GM23338 (cell line): Measurements from ENCODE around the gene ABCC6. TPM values are rescaled to one million over a fixed set of nuclear protein-coding genes. Genes with fewer than 3 reads are reported as not detected.

ENCODE experiments used
- ATAC-seq: fragments of 200-7000 bp; cut with Tn5 transposase; 3 replicates; pipeline ENCODE4 v1.9.1; 2020
- DNase-seq: peaks from one replicate; pipeline ENCODE4 v3.0.0-alpha.2; 2015; ENCODE audit warnings: low spot score
- H2AFZ ChIP-seq: fragments of 200-600 bp; sonication (generic); 2 replicates; pipeline ENCODE4 v1.8.0; 2016; ENCODE audit warnings: antibody characterized with exemption, mild to moderate bottlenecking, moderate library complexity
- H3F3A ChIP-seq: fragments of 200-600 bp; sonication (generic); replicated peaks from 2 replicates; pipeline ENCODE4 v1.8.0; 2017; ENCODE audit warnings: antibody characterized with exemption, mixed run types, low read depth
- H3K27ac ChIP-seq: fragments of 200-600 bp; sonication (generic); 2 replicates; pipeline ENCODE4 v1.6.1; 2016; ENCODE audit warnings: low read depth
- H3K27me3 ChIP-seq: fragments of 200-600 bp; sonication (generic); 2 replicates; pipeline ENCODE4 v1.8.0; 2016; ENCODE audit warnings: mild to moderate bottlenecking, mixed run types, moderate library complexity; ENCODE audit not compliant: insufficient read depth
- H3K36me3 ChIP-seq: fragments of 200-600 bp; sonication (generic); 2 replicates; pipeline ENCODE4 v1.8.0; 2016; ENCODE audit warnings: mild to moderate bottlenecking; ENCODE audit not compliant: insufficient read depth
- H3K4me1 ChIP-seq: fragments of 200-600 bp; sonication (generic); 2 replicates; pipeline ENCODE4 v1.8.0; 2016; ENCODE audit warnings: mild to moderate bottlenecking, moderate library complexity; ENCODE audit not compliant: insufficient read depth
- H3K4me2 ChIP-seq: fragments of 200-600 bp; sonication (generic); 2 replicates; pipeline ENCODE4 v1.7.1; 2017; ENCODE audit warnings: mixed run types
- H3K4me3 ChIP-seq: fragments of 200-600 bp; sonication (generic); 2 replicates; pipeline ENCODE4 v1.6.1; 2016; ENCODE audit warnings: mixed run types
- H3K79me2 ChIP-seq: fragments of 200-600 bp; sonication (generic); replicated peaks from 2 replicates; pipeline ENCODE4 v1.8.0; 2017; ENCODE audit warnings: mild to moderate bottlenecking; ENCODE audit not compliant: insufficient read depth
- H3K9me2 ChIP-seq: fragments of 200-600 bp; sonication (generic); 2 replicates; pipeline ENCODE4 v1.8.0; 2017; ENCODE audit not compliant: insufficient read depth
- H4K20me1 ChIP-seq: fragments of 200-600 bp; sonication (generic); replicated peaks from 2 replicates; pipeline ENCODE4 v1.8.0; 2017; ENCODE audit warnings: mild to moderate bottlenecking; ENCODE audit not compliant: insufficient read depth
- H3K27ac Mint-ChIP-seq: 2 replicates; pipeline ENCODE4 v1.8.0; 2020; ENCODE audit warnings: inconsistent platforms, mild to moderate bottlenecking, moderate library complexity, mixed read lengths
- H3K27me3 Mint-ChIP-seq: 3 replicates; pipeline ENCODE4 v1.8.0; 2022; ENCODE audit warnings: low read depth, mild to moderate bottlenecking, moderate library complexity, mixed read lengths, inconsistent platforms; ENCODE audit not compliant: insufficient read depth, poor library complexity
- H3K36me3 Mint-ChIP-seq: 3 replicates; pipeline ENCODE4 v1.8.0; 2021; ENCODE audit warnings: low read depth, mild to moderate bottlenecking, inconsistent platforms, moderate library complexity, mixed read lengths
- H3K4me1 Mint-ChIP-seq: 3 replicates; pipeline ENCODE4 v1.8.0; 2020; ENCODE audit warnings: mild to moderate bottlenecking, inconsistent platforms, mixed read lengths
- H3K4me3 Mint-ChIP-seq: 3 replicates; pipeline ENCODE4 v1.8.0; 2021; ENCODE audit warnings: moderate library complexity, mild to moderate bottlenecking, inconsistent platforms, mixed read lengths
- H3K9me3 Mint-ChIP-seq: 3 replicates; pipeline ENCODE4 v1.8.0; 2020; ENCODE audit warnings: moderate library complexity, mild to moderate bottlenecking, inconsistent platforms, mixed read lengths
- EZH2phosphoT487 ChIP-seq: fragments of 200-600 bp; sonication (generic); IDR thresholded peaks from one replicate; pipeline ENCODE4 v1.8.1; 2018; ENCODE audit warnings: antibody characterized with exemption; ENCODE audit not compliant: unreplicated experiment
- NANOG ChIP-seq: IDR thresholded peaks from 2 replicates; pipeline ENCODE4 v1.6.1; 2016; ENCODE audit warnings: antibody characterized with exemption, borderline replicate concordance
- REST ChIP-seq: IDR thresholded peaks from one replicate; pipeline ENCODE4 v1.6.1; 2018; ENCODE audit warnings: antibody characterized with exemption; ENCODE audit not compliant: unreplicated experiment
- ZNF331 ChIP-seq: fragments of 250-450 bp; sonication (Bioruptor Pico); IDR thresholded peaks from 2 replicates; pipeline ENCODE4 v1.5.0; 2020; ENCODE audit warnings: low read depth, mild to moderate bottlenecking, moderate library complexity
- ZNF462 ChIP-seq: fragments of 250-450 bp; sonication (Bioruptor Pico); IDR thresholded peaks from 2 replicates; pipeline ENCODE4 v1.5.0; 2020; ENCODE audit warnings: mild to moderate bottlenecking, moderate library complexity
- polyA plus RNA-seq: library from polyadenylated mRNA; unstranded; fragments of >200 nt; fragmentation: Nextera tagmentation; extraction: Ambion mirVana; gene quantifications from 2 replicates; pipeline ENCODE4 v1.2.1, GENCODE V29; 2016
- total RNA-seq: library from RNA; depleted of rRNA; stranded (reverse); fragments of >200 nt; shearing (Covaris generic); gene quantifications from 2 replicates; pipeline ENCODE4 v1.2.3, GENCODE V29; 2014

ABCC6 gene
- total and polyA plus RNA-seq, 2 experiments from 2014 or later, result 0.73 to 2.8 TPM

DNA sequence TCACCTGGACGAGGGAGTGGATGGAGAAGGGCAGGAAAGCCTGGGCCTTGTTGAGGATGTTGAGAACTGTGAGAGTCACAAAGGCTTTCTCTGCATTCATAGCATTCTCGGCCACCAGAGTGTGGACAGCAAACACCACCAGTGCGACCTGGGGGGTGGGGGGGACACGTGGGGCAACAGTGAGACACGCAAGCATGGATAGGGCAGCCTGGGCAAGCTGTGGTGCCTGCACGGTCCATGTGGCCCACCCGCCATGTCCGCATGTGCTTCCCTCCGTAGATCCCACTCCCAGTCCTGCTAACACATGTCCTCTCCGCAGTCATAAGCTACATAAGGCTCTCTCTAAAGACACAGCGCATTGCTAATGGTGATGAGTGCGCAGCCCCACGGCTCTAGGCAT, 34.5 kb downstream of the ABCC6 start:
- Histone ChIP-seq H3K27me3 (no peaks in the 10 kb centered on the region), H3K9me2 (no peaks in the 10 kb centered on the region), H3K36me3 (no peaks in the 10 kb centered on the region), H3K4me2 (no peak overlapping the region), H2AFZ (no peak overlapping the region), H3F3A (no peaks in the 10 kb centered on the region), H4K20me1 (no peaks in the 10 kb centered on the region), H3K4me1 (no peaks in the 10 kb centered on the region), H3K79me2 (no peaks in the 10 kb centered on the region), H3K4me3 (no peak overlapping the region), H3K27ac (no peak overlapping the region)
- no peaks in the 10 kb centered on the region for H3K9me3 Mint-ChIP-seq
- DNase-seq (no peak), ATAC-seq (no peak)
- TF ChIP-seq REST (no peak), NANOG (no peak), ZNF462 (CRISPR knock-in tag) (no peak), ZNF331 (CRISPR knock-in tag) (no peak), EZH2phosphoT487 (no peak)
- no peak overlapping the region for H3K27ac Mint-ChIP-seq
- no peaks in the 10 kb centered on the region for H3K36me3 Mint-ChIP-seq
- peaks cover 10% of the 10 kb centered on the region for H3K27me3 Mint-ChIP-seq
- H3K4me3 Mint-ChIP-seq, result no peak overlapping the region
- peaks cover 8% of the 10 kb centered on the region for H3K4me1 Mint-ChIP-seq
